Transverse colon (tissue), 4 donors: ENCODE results near the gene TTLL9. TPM values are rescaled to one million over a fixed set of nuclear protein-coding genes. Genes with fewer than 3 reads are reported as not detected.

Source experiments
- DNase-seq: peaks from one replicate; pipeline ENCODE4 v3.0.0-alpha.2; 2019
- H3K27ac ChIP-seq, 4 donors: fragments of 200-600 bp; sonication (generic); 2 replicates each; pipeline ENCODE4 v1.5.1; 2016 to 2018; ENCODE audit warnings: inconsistent platforms in 4 of 4
- H3K27me3 ChIP-seq: fragments of 200-600 bp; sonication (generic); 2 replicates; pipeline ENCODE4 v1.5.1; 2017; ENCODE audit warnings: inconsistent platforms
- H3K36me3 ChIP-seq, 4 donors: fragments of 200-600 bp; sonication (generic); 2 replicates each; pipeline ENCODE4 v1.5.1; 2017 to 2019; ENCODE audit warnings: inconsistent platforms in 4 of 4
- H3K4me1 ChIP-seq, 4 donors: fragments of 200-600 bp; sonication (generic); 2 replicates each; pipeline ENCODE4 v1.5.1; 2017 to 2020; ENCODE audit warnings: inconsistent platforms in 4 of 4
- H3K4me3 ChIP-seq, 4 donors: fragments of 200-600 bp; sonication (generic); 1 replicate in 1 of 4; 2 replicates in 3 of 4; pipeline versions ENCODE4 v1.5.1 to v1.6.1; 2017 to 2019; ENCODE audit warnings: inconsistent platforms in 4 of 4
- H3K9me3 ChIP-seq, 2 donors: fragments of 200-600 bp; sonication (generic); 2 replicates each; pipeline ENCODE4 v1.5.1; 2017 to 2019; ENCODE audit warnings: inconsistent platforms in 2 of 2
- EP300 ChIP-seq: sonication (generic); formaldehyde crosslinking; IDR thresholded peaks from one replicate; pipeline ENCODE4 v1.6.1; 2017; ENCODE audit warnings: antibody characterized with exemption, low read depth
- POLR2A ChIP-seq: fragments of 450-650 bp; IDR thresholded peaks from one replicate; pipeline ENCODE4 v1.6.1; 2016; ENCODE audit warnings: antibody characterized with exemption, mild to moderate bottlenecking, moderate library complexity
- POLR2AphosphoS5 ChIP-seq, 3 donors: sonication (generic); formaldehyde crosslinking; IDR thresholded peaks; one replicate each; pipeline ENCODE4 v1.6.1; 2016; ENCODE audit warnings: antibody characterized with exemption in 3 of 3
- WGBS, 2 donors: methylation state at CpG; one replicate each; pipeline ENCODE4 v1.1.5; 2018; ENCODE audit warnings: low coverage in 1 of 2; 5-methylcytosine and 5-hydroxymethylcytosine counted together
- in situ Hi-C, 4 donors: fragments of 200-750 bp; cut with MboI; loops; one replicate each; pipeline versions ENCODE4 v1.15.0 to v1.15.1; 2017; ENCODE audit warnings: low sequenced_read_pairs in 3 of 4, low pct_ligation_motif_present in 1 of 4, low pct_unique_long_range_greater_than_20kb in 1 of 4
- intact Hi-C: fragments of 100-400 bp; cut with DNase I; formaldehyde crosslinking; loops from one replicate; pipeline ENCODE4 v1.15.1; 2023; ENCODE audit warnings: low total_unique reads
- total RNA-seq, 4 donors: library from RNA; depleted of rRNA; stranded (reverse); fragments of >200 nt; gene quantifications; one replicate each; pipeline ENCODE4 v1.1.0, GENCODE V29; 2016
- TF ChIP-seq, protein P1 (sequence below), 5 experiments: fragments of 200-600 bp in 3 of 5; fragments of 450-650 bp in 2 of 5; sonication (generic) in 3 of 5; IDR thresholded peaks; 1 replicate in 2 of 5; 2 replicates in 3 of 5; pipeline ENCODE4 v1.5.1; 2016 to 2017; ENCODE audit warnings: antibody characterized with exemption in 5 of 5, inconsistent platforms in 3 of 5, mild to moderate bottlenecking in 2 of 5, moderate library complexity in 1 of 5

Gene TTLL9
- total RNA-seq, 4 donors from 2014 or later: not detected

DNA sequence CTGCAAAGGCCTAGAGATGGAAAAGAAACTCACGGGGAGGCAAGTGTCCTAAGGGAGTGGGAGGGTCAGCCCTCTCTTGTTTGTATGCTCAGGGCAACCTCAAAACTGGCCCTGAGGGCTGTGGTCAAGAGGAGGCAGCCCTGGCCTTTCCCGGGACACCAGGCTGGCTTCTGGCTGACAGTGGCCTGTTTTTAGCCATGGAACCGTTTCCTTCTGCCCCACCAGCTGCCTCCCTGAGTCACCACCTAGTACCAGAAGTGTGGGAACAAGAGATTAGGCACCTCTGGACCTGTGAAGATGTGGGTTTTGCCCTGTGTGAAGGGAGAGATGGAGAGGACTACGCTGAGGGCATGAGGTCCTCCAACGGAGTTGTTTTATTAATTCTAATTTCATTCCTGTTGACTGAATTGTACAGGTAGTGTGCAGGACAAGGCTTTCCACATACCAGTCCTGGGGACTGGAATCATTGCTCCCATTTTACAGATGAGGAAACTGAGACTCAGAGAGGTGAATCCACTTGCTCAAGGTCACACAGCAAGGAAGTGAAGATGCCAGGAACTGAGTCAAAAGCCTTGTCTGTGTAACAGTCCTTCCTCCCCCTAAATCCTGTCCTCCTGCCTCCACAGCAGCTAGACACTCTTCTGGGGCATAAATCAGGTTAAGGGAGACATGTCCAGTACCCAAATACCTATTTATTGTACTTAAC, 30.5 kb upstream of the TTLL9 start:
- Histone ChIP-seq H3K4me1 (peaks cover 0 to 13% (median 10%) of the 10 kb centered on the region in 4 donors), H3K27me3 (no peaks in the 10 kb centered on the region), H3K27ac (no peak overlapping the region), H3K9me3 (no peaks in the 10 kb centered on the region), H3K36me3 (no peaks in the 10 kb centered on the region), H3K4me3 (no peak overlapping the region)
- in situ Hi-C loops: loop anchor here in 1 of 4 donors (10.0 kb wide), 1 partner anchor 105 kb away; no protein-coding TSS in a partner anchor
- WGBS, 2 donors: 62% methylated on average over 5 of the region's 5 CpGs; no CpG with 5 or more reads in 1 of the 2 donors
- no peak for DNase-seq
- intact Hi-C loops: no loop called here
- TF ChIP-seq, protein P1, sequence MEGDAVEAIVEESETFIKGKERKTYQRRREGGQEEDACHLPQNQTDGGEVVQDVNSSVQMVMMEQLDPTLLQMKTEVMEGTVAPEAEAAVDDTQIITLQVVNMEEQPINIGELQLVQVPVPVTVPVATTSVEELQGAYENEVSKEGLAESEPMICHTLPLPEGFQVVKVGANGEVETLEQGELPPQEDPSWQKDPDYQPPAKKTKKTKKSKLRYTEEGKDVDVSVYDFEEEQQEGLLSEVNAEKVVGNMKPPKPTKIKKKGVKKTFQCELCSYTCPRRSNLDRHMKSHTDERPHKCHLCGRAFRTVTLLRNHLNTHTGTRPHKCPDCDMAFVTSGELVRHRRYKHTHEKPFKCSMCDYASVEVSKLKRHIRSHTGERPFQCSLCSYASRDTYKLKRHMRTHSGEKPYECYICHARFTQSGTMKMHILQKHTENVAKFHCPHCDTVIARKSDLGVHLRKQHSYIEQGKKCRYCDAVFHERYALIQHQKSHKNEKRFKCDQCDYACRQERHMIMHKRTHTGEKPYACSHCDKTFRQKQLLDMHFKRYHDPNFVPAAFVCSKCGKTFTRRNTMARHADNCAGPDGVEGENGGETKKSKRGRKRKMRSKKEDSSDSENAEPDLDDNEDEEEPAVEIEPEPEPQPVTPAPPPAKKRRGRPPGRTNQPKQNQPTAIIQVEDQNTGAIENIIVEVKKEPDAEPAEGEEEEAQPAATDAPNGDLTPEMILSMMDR (IDR thresholded peaks at IDR 0.05): no peak
- TF ChIP-seq POLR2A (no peak), POLR2AphosphoS5 (IDR thresholded peaks at IDR 0.05) (no peak), EP300 (no peak)

DNA sequence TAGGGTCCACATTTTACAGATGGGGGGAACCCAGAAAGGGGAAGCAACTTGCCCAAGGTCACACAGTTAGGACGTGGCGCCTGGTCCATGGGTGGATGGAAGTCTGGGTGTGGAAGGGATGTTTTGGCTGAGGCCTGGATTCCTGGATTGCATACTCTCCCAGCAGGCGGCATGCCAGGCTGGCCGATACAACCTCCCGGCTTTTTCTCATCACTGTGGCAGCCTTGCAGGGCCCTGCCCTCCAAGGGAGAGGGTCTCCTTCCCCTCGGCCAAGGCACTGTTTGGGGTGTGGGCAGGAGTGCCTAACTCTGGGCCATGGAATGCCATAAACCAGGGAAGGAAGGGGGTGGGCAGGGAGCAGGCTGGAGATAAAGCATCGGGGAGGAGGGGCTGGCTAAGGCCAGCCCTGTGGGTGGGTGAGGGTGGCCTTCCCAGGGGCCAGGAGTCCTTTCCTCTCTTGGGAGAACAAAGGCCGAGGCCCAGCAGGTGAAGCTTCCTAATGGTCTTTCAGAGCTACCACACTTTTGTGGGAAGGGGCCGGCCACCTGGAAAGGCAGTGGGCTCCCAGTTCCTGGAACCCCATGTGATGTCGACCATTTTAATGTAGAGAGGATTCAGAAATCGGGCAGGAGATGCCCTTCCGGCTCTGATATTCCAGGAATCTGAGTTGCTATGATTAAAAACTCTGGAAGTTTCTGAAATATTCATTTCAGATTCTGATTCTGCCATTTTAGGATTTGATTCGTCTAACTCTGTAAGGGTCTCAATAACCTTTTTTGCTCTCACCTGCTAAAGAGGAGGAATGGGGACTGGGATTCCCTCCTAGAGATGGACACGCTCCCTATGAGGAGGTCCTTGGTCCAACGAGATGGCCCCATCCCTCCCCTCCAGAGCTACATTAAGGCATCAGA, 29.3 kb upstream of the TTLL9 start:
- no peak for DNase-seq

DNA sequence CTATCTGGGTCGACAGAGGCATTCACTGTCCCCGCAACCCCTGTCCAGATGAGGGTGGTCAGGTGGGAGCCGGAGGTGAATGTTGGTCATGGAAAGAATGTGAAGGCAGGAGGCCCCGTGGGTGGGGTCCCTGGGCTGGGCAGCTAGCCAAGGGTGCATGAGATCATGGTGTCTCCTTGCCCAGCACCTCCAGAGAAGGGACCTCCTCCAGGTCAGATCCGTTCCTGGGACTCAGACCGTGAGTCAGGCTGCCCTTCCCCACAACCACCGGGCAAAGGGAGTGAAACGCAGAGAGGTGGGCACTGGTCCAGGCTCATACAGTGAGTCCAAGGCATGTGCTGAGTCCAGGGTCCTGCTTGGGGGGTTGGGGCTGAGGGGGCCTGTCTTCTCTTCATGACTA, 28.5 kb upstream of the TTLL9 start:
- in situ Hi-C loops (loop anchor here in 1 of 4 donors (10.0 kb wide), 1 partner anchor 103 kb away; no protein-coding TSS in a partner anchor), intact Hi-C loops (no loop called here)
- Histone ChIP-seq H3K9me3 (no peaks in the 10 kb centered on the region), H3K27ac (peak overlapping the region in 1 of 4 donors; percentile 34), H3K4me1 (peaks cover 0 to under 1% (median 0%) of the 10 kb centered on the region in 4 donors), H3K27me3 (no peaks in the 10 kb centered on the region), H3K36me3 (no peaks in the 10 kb centered on the region), H3K4me3 (no peak overlapping the region)
- TF ChIP-seq, protein P1 (IDR thresholded peaks at IDR 0.05): no peak
- no peak for TF ChIP-seq POLR2A
- TF ChIP-seq POLR2AphosphoS5 (IDR thresholded peaks at IDR 0.05): no peak
- TF ChIP-seq EP300: no peak
- DNase-seq: no peak
- WGBS, 2 donors: 50 to 100% methylated on average over 1 to 8 of the region's 8 CpGs

More for the DNA sequence above, 29.3 kb upstream of the TTLL9 start:
- 81 to 83% methylated on average over 6 to 14 of the region's 15 CpGs for WGBS, 2 donors
- TF ChIP-seq, protein P1 (IDR thresholded peaks at IDR 0.05): no peak
- no peak for TF ChIP-seq EP300
- Histone ChIP-seq H3K36me3 (no peaks in the 10 kb centered on the region), H3K27me3 (no peaks in the 10 kb centered on the region), H3K4me1 (peaks cover 0 to 8% (median 5%) of the 10 kb centered on the region in 4 donors), H3K9me3 (no peaks in the 10 kb centered on the region), H3K4me3 (no peak overlapping the region), H3K27ac (peak overlapping the region in 1 of 4 donors; percentile 34)
- in situ Hi-C loops (loop anchor here in 1 of 4 donors (10.0 kb wide), 1 partner anchor 104 kb away; no protein-coding TSS in a partner anchor), intact Hi-C loops (no loop called here)
